AG08395 (cell line): ENCODE measurements around the gene ERP44.
"Not testable (repeated sequence)": the region's sequence is repeated elsewhere in the genome, so short reads cannot be mapped to it uniquely, and the experiment has no call there.

Experiments
- DNase-seq: peaks from one replicate; pipeline ENCODE4 v3.0.0; 2012; ENCODE audit warnings: mixed read lengths, low spot score

ERP44 gene

GRCh38 chr9:100067990-100068389 lies 30.8 kb downstream of the ERP44 start:
- not testable (repeated sequence) for DNase-seq

GRCh38 chr9:100066539-100066938 lies 32.3 kb downstream of the ERP44 start:
- no peak for DNase-seq

- no peak for DNase-seq
These were observed 33.8 kb downstream of the ERP44 start for GRCh38 chr9:100064872-100065581.

DNA sequence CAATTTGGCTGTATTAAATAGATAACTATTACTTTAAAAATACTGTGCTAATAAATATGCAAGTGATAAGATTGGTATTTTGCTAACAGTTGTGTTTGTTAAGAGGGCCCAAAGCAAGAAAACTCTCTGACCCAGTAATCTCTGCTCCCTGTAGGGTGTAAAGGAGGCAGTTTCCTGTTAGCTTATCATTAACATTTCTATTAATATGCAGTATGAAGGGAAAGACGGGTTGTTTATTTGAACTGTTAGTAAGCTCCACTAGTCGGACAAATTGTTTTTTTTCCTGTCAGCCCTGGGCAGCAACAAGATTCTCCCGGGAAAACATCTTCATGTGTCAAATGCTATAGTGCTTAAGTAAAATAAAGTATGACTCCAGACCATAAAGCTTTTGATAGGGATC lies 35.6 kb downstream of the ERP44 start:
- DNase-seq = no peak

GRCh38 chr9:100062683-100063082 lies 36.1 kb downstream of the ERP44 start:
- DNase-seq = not testable (repeated sequence)

GRCh38 chr9:100058699-100059579 lies 39.9 kb downstream of the ERP44 start:
- DNase-seq = no peak

GRCh38 chr9:100057624-100058023 lies 41.2 kb downstream of the ERP44 start:
- DNase-seq = no peak

DNA sequence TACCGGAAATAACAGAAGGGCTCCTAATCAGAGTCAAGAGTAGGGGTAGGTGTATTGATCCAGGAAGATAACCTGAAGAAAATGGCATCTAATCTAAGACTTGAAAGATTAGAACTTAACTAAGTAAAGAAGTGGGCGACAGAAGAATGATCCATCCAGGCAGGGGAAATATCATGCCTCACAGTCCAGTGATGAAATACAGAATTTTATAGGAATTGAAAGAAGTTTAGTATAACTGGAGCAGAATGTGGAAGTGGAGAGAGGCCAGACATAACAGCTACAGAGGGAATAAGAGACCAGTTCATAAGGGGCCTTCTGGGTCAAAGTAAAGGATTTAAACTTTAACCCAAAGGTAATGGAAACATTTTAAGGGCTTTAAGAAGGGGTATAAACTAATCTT lies 42.2 kb downstream of the ERP44 start:
- DNase-seq = no peak

DNA sequence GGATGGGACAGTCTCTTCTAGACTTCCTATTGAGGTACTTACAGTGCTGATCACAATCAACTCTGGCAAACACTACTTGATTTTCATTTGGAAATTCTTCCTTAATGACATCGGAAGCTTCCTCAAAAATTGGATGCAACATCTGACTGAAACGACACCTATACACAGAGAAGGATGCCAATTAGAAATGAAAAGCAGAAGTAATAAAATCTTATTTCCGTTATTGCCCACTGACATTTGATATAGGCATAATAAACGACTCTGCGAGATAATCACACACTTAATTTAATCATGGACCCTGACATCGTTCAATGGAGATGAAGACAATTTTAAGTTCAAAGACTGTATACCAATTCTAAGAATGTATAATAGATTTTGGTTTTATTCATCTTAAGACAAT lies 46.4 kb downstream of the ERP44 start:
- DNase-seq = no peak

DNA sequence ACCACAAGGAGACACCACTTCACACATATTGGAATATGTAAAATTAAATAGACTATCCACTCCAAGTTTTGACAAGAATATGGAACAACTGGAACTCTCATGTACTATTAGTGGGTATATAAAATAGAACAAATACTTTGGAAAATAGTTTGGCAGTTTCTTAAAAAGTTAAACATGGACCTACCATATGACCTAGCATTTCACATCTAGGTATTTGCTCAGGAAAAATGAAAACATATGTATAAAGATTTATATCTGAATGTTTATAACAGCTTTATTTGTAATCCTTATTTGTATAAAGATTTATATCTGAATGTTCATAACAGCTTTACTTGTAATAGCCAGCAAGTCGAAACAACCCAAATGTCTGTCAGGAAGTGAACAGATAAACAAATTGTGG lies 49.2 kb downstream of the ERP44 start:
- DNase-seq = no peak

- DNase-seq = no peak
These were observed 60.3 kb downstream of the ERP44 start for GRCh38 chr9:100038472-100038871.

DNA sequence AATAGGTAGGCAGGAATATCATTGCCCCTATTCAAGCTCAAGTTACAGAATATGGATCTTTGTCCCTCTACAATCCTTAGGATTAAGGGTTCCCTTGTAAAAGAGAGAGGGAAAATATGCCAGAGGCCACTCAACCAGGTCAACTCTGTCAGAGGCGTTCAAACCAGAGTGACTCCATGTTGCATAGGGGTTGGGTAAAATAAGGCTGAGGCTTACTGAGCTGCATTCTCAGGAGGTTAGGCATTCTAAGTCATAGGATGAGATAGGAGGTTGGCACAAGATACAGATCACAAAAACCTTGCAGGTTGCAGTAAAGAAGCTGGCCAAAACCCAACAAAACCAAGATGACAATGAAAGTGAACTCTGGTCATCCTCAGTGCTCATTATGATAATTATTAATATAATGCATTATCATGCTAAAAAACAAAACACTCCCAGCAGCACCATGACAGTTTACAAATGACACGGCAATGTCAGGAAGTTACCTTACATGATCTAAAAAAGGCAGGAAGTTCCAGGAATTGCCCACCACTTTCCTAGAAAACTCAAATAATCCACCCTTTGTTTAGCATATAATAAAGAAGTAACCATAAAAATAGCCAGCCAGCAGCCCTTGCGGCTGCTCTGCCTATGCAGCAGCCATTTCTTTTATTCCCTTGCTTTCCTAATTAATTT lies 64.8 kb downstream of the ERP44 start:
- DNase-seq = no peak

GRCh38 chr9:100030548-100030947 lies 68.3 kb downstream of the ERP44 start:
- no peak for DNase-seq

GRCh38 chr9:100029251-100029650 lies 69.5 kb downstream of the ERP44 start:
- no peak for DNase-seq

GRCh38 chr9:100028201-100028784 lies 70.5 kb downstream of the ERP44 start:
- peak; percentile 82 for DNase-seq

DNA sequence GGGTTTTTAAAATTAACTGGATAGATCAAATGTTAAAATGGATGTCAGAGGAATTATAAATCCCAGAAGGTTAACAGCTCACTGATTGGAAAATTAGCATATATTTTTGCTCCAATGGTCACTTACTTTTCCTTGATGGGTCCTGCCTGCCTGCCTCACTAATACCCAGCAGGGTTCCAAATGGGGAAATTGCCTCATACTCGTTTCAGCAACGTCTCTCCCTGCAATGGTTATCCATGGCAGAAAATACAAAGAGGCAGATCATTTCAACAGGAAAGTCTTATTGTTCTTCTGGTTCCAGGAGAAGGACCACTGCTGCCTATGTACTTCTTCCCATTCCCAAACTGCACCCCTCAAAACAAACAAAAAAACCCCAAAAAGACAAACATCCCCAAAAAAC lies 71.3 kb downstream of the ERP44 start:
- no peak for DNase-seq

DNA sequence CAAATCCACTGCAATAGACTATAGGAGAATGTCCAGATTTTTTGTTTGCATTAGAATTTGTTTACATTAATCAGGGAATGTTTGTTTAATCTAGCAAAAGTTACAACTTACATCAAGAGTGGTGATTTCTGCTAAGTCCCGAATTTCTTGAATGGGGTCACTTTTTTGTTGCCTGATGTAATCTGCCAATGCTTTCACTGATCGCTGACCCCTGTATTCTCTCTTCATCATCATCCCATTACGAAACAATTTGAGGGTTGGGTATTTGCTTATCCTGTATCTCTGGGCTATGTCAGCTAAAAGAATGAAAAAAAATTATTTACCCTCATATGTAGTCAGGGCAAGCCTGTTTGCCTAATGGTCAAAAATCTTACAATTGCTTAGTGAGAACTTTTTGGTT lies 76.9 kb downstream of the ERP44 start:
- DNase-seq = no peak

DNA sequence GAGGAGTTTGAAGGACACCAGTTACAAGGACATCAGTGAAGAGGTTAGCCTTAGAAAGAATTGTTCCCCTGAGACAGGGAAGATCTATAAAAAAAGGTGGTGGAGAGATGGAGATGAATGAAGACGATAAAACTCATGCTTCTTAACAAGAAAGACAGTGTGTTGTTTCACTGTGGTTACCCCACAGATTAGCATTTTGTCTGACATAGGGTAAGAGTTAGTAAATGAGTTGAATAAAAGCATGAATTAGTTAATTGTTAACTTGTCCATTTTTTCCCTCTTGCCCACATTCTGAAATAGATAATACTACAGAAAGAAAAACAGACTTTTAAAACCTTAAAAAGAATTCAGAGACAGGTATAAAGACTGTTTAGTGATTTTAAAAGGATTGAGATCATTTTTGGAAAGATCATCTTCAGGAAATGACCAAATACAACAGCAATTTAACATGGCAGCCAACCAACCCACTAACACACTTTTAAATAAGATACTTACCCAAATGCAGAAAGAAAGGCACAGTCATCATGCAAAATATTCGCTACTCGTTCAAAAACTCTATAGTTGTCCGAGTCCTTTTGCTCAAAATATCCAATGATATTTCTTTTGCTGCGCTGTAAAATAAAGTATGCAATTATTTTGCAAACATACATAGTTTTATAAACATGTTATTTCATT lies 78.5 kb downstream of the ERP44 start:
- DNase-seq = no peak

- no peak for DNase-seq
These were observed 79.3 kb downstream of the ERP44 start for GRCh38 chr9:100019541-100019940.

DNA sequence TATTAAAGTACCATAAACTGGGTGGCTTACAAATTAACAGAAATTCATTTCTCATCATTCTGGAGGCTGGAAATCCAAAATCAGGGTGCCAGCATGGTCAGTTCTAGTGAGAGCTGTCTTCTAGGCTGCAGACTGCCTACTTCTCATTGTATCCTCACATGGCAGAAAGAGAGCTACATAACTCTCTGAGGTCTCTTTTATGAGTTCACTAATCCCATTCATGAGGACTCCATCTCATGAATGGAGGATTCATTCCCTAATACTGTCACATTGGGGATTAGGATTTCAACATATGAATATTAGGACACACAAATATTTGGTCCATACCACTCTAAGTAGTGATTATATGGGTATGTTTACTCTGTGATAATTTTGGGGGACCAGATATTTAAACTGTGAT lies 84.0 kb downstream of the ERP44 start:
- no peak for DNase-seq

DNA sequence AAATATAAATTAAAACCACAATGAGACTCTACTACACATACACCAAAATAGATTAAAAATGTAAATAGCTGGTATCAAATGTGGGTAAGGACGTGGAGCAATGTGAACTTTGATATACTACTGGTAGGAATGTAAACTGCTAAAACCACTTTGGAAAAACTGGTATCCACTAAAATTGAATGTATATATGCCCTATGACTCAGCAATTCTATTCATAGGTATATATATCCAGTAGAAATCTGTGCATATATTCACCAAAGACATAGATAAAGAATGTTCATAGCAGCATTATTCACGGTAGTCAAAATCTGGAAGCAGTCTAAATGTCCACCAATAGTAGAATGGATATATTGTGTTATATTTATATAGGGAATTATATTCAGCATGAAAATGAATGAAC lies 85.2 kb downstream of the ERP44 start:
- DNase-seq = no peak

GRCh38 chr9:100012279-100012678 lies 86.5 kb downstream of the ERP44 start:
- DNase-seq = no peak
